ENCODE measurements around the gene AKAP13.
A peak's percentile ranks its signal among the peaks of the same experiment; 100 is the strongest.

Gene AKAP13

GRCh38 chr15:85542895-85543331, 162.5 kb downstream of the AKAP13 start:
- TF ChIP-seq CTCF (IDR thresholded peaks at IDR 0.05), result no peak
- peak overlapping the region; percentile 96 for H3K27ac ChIP-seq
- peaks cover 57 to 62% of the 10 kb centered on the region in 2 experiments for H3K4me1 ChIP-seq (ENCODE audit: control insufficient read depth in 1 of 2, insufficient read depth in 1 of 2, low read depth in 1 of 2, low read length in 1 of 2)
- peak overlapping the region; percentile 67 to 77 for H3K4me3 ChIP-seq (ENCODE audit: low read depth in 1 of 2, low read length in 1 of 2)
- H3K36me3 ChIP-seq, result no peaks in the 10 kb centered on the region
- no peaks in the 10 kb centered on the region for H3K27me3 ChIP-seq
- H3K9me3 ChIP-seq, result no peaks in the 10 kb centered on the region

GRCh38 chr15:85543741-85544155, 163.3 kb downstream of the AKAP13 start:
- peak overlapping the region; percentile 96 for H3K27ac ChIP-seq
- no peaks in the 10 kb centered on the region for H3K27me3 ChIP-seq
- peaks cover 64 to 71% of the 10 kb centered on the region in 2 experiments for H3K4me1 ChIP-seq (ENCODE audit: control insufficient read depth in 1 of 2, insufficient read depth in 1 of 2, low read depth in 1 of 2, low read length in 1 of 2)
- H3K4me3 ChIP-seq (ENCODE audit: low read depth in 1 of 2, low read length in 1 of 2), result peak overlapping the region; percentile 67 to 77
- TF ChIP-seq CTCF (IDR thresholded peaks at IDR 0.05), result peak; percentile 41
- no peaks in the 10 kb centered on the region for H3K36me3 ChIP-seq
- no peaks in the 10 kb centered on the region for H3K9me3 ChIP-seq

GRCh38 chr15:85545185-85545584, 164.8 kb downstream of the AKAP13 start:
- H3K27ac ChIP-seq, result peak overlapping the region; percentile 96
- no peak for TF ChIP-seq CTCF (IDR thresholded peaks at IDR 0.05)
- no peaks in the 10 kb centered on the region for H3K9me3 ChIP-seq
- H3K4me3 ChIP-seq (ENCODE audit: low read depth in 1 of 2, low read length in 1 of 2), result peak overlapping the region; percentile 67 to 77
- H3K4me1 ChIP-seq (ENCODE audit: control insufficient read depth in 1 of 2, insufficient read depth in 1 of 2, low read depth in 1 of 2, low read length in 1 of 2), result peaks cover 78 to 82% of the 10 kb centered on the region in 2 experiments
- H3K27me3 ChIP-seq, result no peaks in the 10 kb centered on the region
- no peaks in the 10 kb centered on the region for H3K36me3 ChIP-seq

GRCh38 chr15:85545752-85546151, 165.3 kb downstream of the AKAP13 start:
- Histone ChIP-seq H3K27ac (peak overlapping the region; percentile 96), H3K9me3 (no peaks in the 10 kb centered on the region), H3K36me3 (no peaks in the 10 kb centered on the region), H3K27me3 (no peaks in the 10 kb centered on the region), H3K4me3 (ENCODE audit: low read depth in 1 of 2, low read length in 1 of 2) (peak overlapping the region; percentile 67 to 77), H3K4me1 (ENCODE audit: control insufficient read depth in 1 of 2, insufficient read depth in 1 of 2, low read depth in 1 of 2, low read length in 1 of 2) (peaks cover 84 to 88% of the 10 kb centered on the region in 2 experiments)
- no peak for TF ChIP-seq CTCF (IDR thresholded peaks at IDR 0.05)

GRCh38 chr15:85547386-85547785, 167.0 kb downstream of the AKAP13 start:
- peaks cover 100% of the 10 kb centered on the region in 2 experiments for H3K4me1 ChIP-seq (ENCODE audit: control insufficient read depth in 1 of 2, insufficient read depth in 1 of 2, low read depth in 1 of 2, low read length in 1 of 2)

More at GRCh38 chr15:85547386-85547785, 167.0 kb downstream of the AKAP13 start:
- no peak for TF ChIP-seq CTCF (IDR thresholded peaks at IDR 0.05)
- Histone ChIP-seq H3K27ac (peak overlapping the region; percentile 96), H3K9me3 (no peaks in the 10 kb centered on the region), H3K27me3 (no peaks in the 10 kb centered on the region), H3K36me3 (no peaks in the 10 kb centered on the region), H3K4me3 (ENCODE audit: low read depth in 1 of 2, low read length in 1 of 2) (peak overlapping the region; percentile 28 to 31)
